IMR-90 (cell line): ENCODE results near the gene MANSC4. TPM values are rescaled to one million over a fixed set of nuclear protein-coding genes. Genes with fewer than 3 reads are reported as not detected.

ENCODE experiments used
- ATAC-seq: fragments of 200-7000 bp; cut with Tn5 transposase; 2 replicates; pipeline ENCODE4 v1.9.1; 2020; ENCODE audit warnings: low read depth, mild to moderate bottlenecking, moderate library complexity
- BruUV-seq: library from RNA; stranded (reverse); fragments of 400-500 nt; replicated peaks from 2 replicates; lab custom pipeline; 2021; lab: Mats Ljungman, UMichigan
- CTCF ChIA-PET: fragments of 300-600 bp; formaldehyde crosslinking; extraction: SDS; loops from one replicate; lab custom pipeline; 2021; ENCODE audit warnings: antibody characterized with exemption; lab: Yijun Ruan, JAX
- POLR2A ChIA-PET: fragments of 300-600 bp; sonication (Branson Sonifier 250); formaldehyde crosslinking; loops from one replicate; lab custom pipeline; 2022; ENCODE audit warnings: antibody characterized with exemption; ENCODE audit not compliant: unreplicated experiment; lab: Charles Lee
- DNase-seq: peaks from one replicate; pipeline ENCODE4 v3.0.0; 2013
- H2AFZ ChIP-seq: replicated peaks from 2 replicates; pipeline ENCODE3; 2013; ENCODE audit warnings: low read length, mild to moderate bottlenecking; ENCODE audit not compliant: poor library complexity
- H2AK5ac ChIP-seq: 2 replicates; pipeline ENCODE4 v1.6.1; 2013; ENCODE audit warnings: low read depth, low read length, inconsistent platforms
- H2AK9ac ChIP-seq: replicated peaks from 2 replicates; pipeline ENCODE3; 2013; ENCODE audit warnings: mild to moderate bottlenecking, low read depth, low read length, moderate library complexity; ENCODE audit not compliant: poor library complexity
- H2BK120ac ChIP-seq: 2 replicates; pipeline ENCODE4 v1.6.1; 2013; ENCODE audit warnings: low read depth, low read length, inconsistent platforms
- H2BK15ac ChIP-seq: 3 replicates; pipeline ENCODE4 v1.6.1; 2013; ENCODE audit warnings: low read depth, low read length, inconsistent platforms
- H2BK20ac ChIP-seq: 2 replicates; pipeline ENCODE4 v1.6.1; 2013; ENCODE audit warnings: low read depth, mild to moderate bottlenecking, inconsistent platforms, low read length, moderate library complexity
- H2BK5ac ChIP-seq: 2 replicates; pipeline ENCODE4 v1.6.1; 2013; ENCODE audit warnings: mild to moderate bottlenecking, low read depth, low read length, inconsistent platforms; ENCODE audit not compliant: poor library complexity, severe bottlenecking
- H3K14ac ChIP-seq: replicated peaks from 2 replicates; pipeline ENCODE4 v1.6.1; 2013; ENCODE audit warnings: low read depth, low read length, inconsistent platforms
- H3K18ac ChIP-seq: 2 replicates; pipeline ENCODE4 v1.6.1; 2013; ENCODE audit warnings: low read depth, low read length, control low read depth
- H3K23ac ChIP-seq: 2 replicates; pipeline ENCODE4 v1.6.1; 2013; ENCODE audit warnings: low read depth, low read length, inconsistent platforms
- H3K27ac ChIP-seq: 2 replicates; pipeline ENCODE4 v1.5.1; 2013; ENCODE audit warnings: mild to moderate bottlenecking, control low read depth, low read length; ENCODE audit not compliant: insufficient read depth
- H3K27me3 ChIP-seq: 2 replicates; pipeline ENCODE4 v1.6.1; 2013; ENCODE audit warnings: low read length; ENCODE audit not compliant: control insufficient read depth, insufficient read depth
- H3K36me3 ChIP-seq: 2 replicates; pipeline ENCODE4 v1.6.1; 2013; ENCODE audit warnings: low read length, mixed read lengths; ENCODE audit not compliant: control insufficient read depth, insufficient read depth
- H3K4ac ChIP-seq: 2 replicates; pipeline ENCODE4 v1.6.1; 2013; ENCODE audit warnings: low read depth, low read length, inconsistent platforms
- H3K4me1 ChIP-seq: 2 replicates; pipeline ENCODE4 v1.6.1; 2013; ENCODE audit warnings: low read length, mixed read lengths; ENCODE audit not compliant: control insufficient read depth, insufficient read depth
- H3K4me2 ChIP-seq: 2 replicates; pipeline ENCODE4 v1.6.1; 2013; ENCODE audit warnings: low read depth, mild to moderate bottlenecking, control low read depth, low read length, moderate library complexity
- H3K4me3 ChIP-seq: 2 replicates; pipeline ENCODE4 v1.5.1; 2013; ENCODE audit warnings: low read depth, mild to moderate bottlenecking, control low read depth, low read length, moderate library complexity; ENCODE audit not compliant: insufficient read depth
- H3K56ac ChIP-seq: 2 replicates; pipeline ENCODE4 v1.6.1; 2013; ENCODE audit warnings: low read length, inconsistent platforms; ENCODE audit not compliant: insufficient read depth; ENCODE audit errors: extremely low read depth
- H3K79me1 ChIP-seq, 2 experiments: 2 replicates each; pipeline ENCODE4 v1.6.1; 2013; ENCODE audit warnings: low read length in 2 of 2, inconsistent platforms in 1 of 2, low read depth in 1 of 2
- H3K9ac ChIP-seq: 2 replicates; pipeline ENCODE4 v1.6.1; 2013; ENCODE audit warnings: low read depth, low read length, control low read depth
- H3K9me1 ChIP-seq: 2 replicates; pipeline ENCODE4 v1.6.1; 2013; ENCODE audit warnings: low read length, inconsistent platforms; ENCODE audit not compliant: insufficient read depth
- H3K9me3 ChIP-seq: 2 replicates; pipeline ENCODE4 v1.6.1; 2013; ENCODE audit warnings: low read length; ENCODE audit not compliant: control insufficient read depth, insufficient read depth
- H4K20me1 ChIP-seq: 2 replicates; pipeline ENCODE4 v1.6.1; 2013; ENCODE audit warnings: low read length, inconsistent platforms; ENCODE audit not compliant: insufficient read depth
- H4K5ac ChIP-seq: 2 replicates; pipeline ENCODE4 v1.6.1; 2013; ENCODE audit warnings: mild to moderate bottlenecking, low read depth, low read length, control low read depth
- H4K8ac ChIP-seq, 2 experiments: 2 replicates each; pipeline ENCODE4 v1.6.1; 2013; ENCODE audit warnings: low read depth in 2 of 2, low read length in 2 of 2, control low read depth in 1 of 2, inconsistent platforms in 1 of 2
- H4K91ac ChIP-seq: 2 replicates; pipeline ENCODE4 v1.6.1; 2013; ENCODE audit warnings: low read depth, low read length, inconsistent platforms; ENCODE audit not compliant: insufficient read depth
- CEBPB ChIP-seq: IDR thresholded peaks from 2 replicates; pipeline ENCODE4 v1.6.1; 2012; ENCODE audit warnings: low read depth, low read length, improper control_type of control experiment
- CHD1 ChIP-seq: IDR thresholded peaks from 2 replicates; pipeline ENCODE4 v1.6.1; 2012; ENCODE audit warnings: low read depth, low read length, improper control_type of control experiment
- WGBS, 2 experiments: methylation state at CpG; one replicate each; pipeline versions ENCODE4 v1.1.5 to v1.1.7; 2013; ENCODE audit warnings: missing lambda C conversion rate in 2 of 2; ENCODE audit not compliant: insufficient read length in 1 of 2; ENCODE audit errors: extremely low coverage in 2 of 2; 5-methylcytosine and 5-hydroxymethylcytosine counted together
- dilution Hi-C: fragments of 300-500 bp; cut with HindIII; formaldehyde crosslinking; loops from one replicate; pipeline ENCODE4 v1.14.3; 2018; ENCODE audit warnings: low sequenced_read_pairs; ENCODE audit not compliant: unreplicated experiment
- in situ Hi-C: fragments of 300-500 bp; cut with MboI; formaldehyde crosslinking; loops from 3 replicates; pipeline ENCODE4 v1.14.3; 2019; ENCODE audit warnings: low sequenced_read_pairs, inconsistent platforms, mixed read lengths
- intact Hi-C: fragments of 100-400 bp; cut with micrococcal nuclease; formaldehyde crosslinking; loops from 2 replicates; pipeline ENCODE4 v1.10.0; 2022
- polyA plus RNA-seq, 3 experiments: library from polyadenylated mRNA; depleted of rRNA; stranded (reverse); fragments of >200 nt; gene quantifications; 2 replicates each; pipeline ENCODE4 v1.2.3, GENCODE V29; 2012; ENCODE audit warnings: low replicate concordance in 1 of 3
- total RNA-seq: library from RNA; depleted of rRNA; stranded (reverse); fragments of >200 nt; gene quantifications from 2 replicates; pipeline ENCODE4 v1.2.3, GENCODE V29; 2012

Gene MANSC4
- total and polyA plus RNA-seq, 2 of the 4 experiments (the other 2 are of a cell fraction): not detected

DNA sequence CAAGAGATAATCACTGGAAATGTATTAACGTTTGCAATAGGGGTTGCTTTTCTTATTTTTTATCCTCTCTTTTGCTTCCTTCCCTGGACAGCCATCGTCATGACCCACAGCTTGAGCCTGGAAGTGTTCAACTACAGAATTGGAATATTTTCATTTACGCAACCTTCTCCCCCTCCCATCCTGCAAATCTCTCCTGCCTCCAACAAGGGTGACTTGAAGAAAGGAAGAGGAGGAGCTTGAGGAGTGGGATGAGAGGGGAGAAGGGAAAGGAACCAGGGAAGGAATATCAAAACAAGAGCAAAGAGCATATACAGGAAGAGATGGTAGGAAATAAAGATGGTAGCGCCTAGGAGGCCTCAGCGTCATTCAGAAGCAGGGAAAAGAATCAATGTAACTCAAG lies 1.6 kb upstream of the MANSC4 start:
- dilution Hi-C loops: no loop called here
- peak overlapping the region; percentile 71 for H2BK5ac ChIP-seq
- H3K4me1 ChIP-seq: peaks cover 17% of the 10 kb centered on the region
- in situ Hi-C loops: no loop called here
- H3K9ac ChIP-seq: peak overlapping the region; percentile 34; the same call in 1 of the 2 replicates
- H2BK120ac ChIP-seq: 0 out of 2 replicates have a peak overlapping the region, but pooled peaks have one; percentile 11
- peak overlapping the region; percentile 53 for H3K14ac ChIP-seq
- ChIA-PET POLR2A (no interaction called here), CTCF (no interaction called here)
- H4K5ac ChIP-seq: peak overlapping the region; percentile 87
- peak; percentile 67 for DNase-seq
- peak overlapping the region; percentile 44; the same call in 1 of the 2 replicates for H3K18ac ChIP-seq
- H2AK5ac ChIP-seq: peak overlapping the region; percentile 35
- H4K91ac ChIP-seq: peak overlapping the region; percentile 0; the same call in 1 of the 2 replicates
- H3K79me1 ChIP-seq: peaks cover 12 to 50% of the 10 kb centered on the region in 2 experiments; a peak in 3 of 4 replicates
- H2AFZ ChIP-seq: no peak overlapping the region
- no peaks in the 10 kb centered on the region for H3K27me3 ChIP-seq
- peak overlapping the region; percentile 99 for H3K4me2 ChIP-seq
- ATAC-seq: no peak
- peak overlapping the region; percentile 22; the same call in 1 of the 2 replicates for H3K56ac ChIP-seq
- no peak overlapping the region for H2AK9ac ChIP-seq
- no CpG with 5 or more reads among the region's 5 CpGs for WGBS, 2 experiments
- peaks cover 6% of the 10 kb centered on the region; the same call in 1 of the 2 replicates for H4K20me1 ChIP-seq
- H4K8ac ChIP-seq: peak overlapping the region; percentile 19 to 53; a peak in 3 of 4 replicates
- H3K27ac ChIP-seq: peak overlapping the region; percentile 55
- H3K23ac ChIP-seq: peak overlapping the region; percentile 50
- intact Hi-C loops: no loop called here
- H3K9me3 ChIP-seq: no peaks in the 10 kb centered on the region
- peaks cover 5% of the 10 kb centered on the region for H3K9me1 ChIP-seq
- H2BK20ac ChIP-seq: 0 out of 2 replicates have a peak overlapping the region, but pooled peaks have one; percentile 6
- peak overlapping the region; percentile 29; the same call in 1 of the 2 replicates for H3K4ac ChIP-seq
- BruUV-seq: no TSS peak
- peak overlapping the region; percentile 4 for H3K4me3 ChIP-seq
- H3K36me3 ChIP-seq: 0 out of 2 replicates have a peak, but pooled peaks cover 5% of the 10 kb centered on the region
- TF ChIP-seq CHD1 (no peak), CEBPB (peak; percentile 49; the same call in 1 of the 2 replicates)
- peak overlapping the region; percentile 10; the same call in 1 of the 3 replicates for H2BK15ac ChIP-seq
